ENCODE data around the gene ANKMY1.

Gene ANKMY1

GRCh38 chr2:240557808-240558207 is at the start of gene ANKMY1:
ANKMY1 (minus strand) TSS chr2:240557988; CDS start chr2:240557335, 653 bp downstream.
- DNase-seq: peak in 1 of 14 donors; percentile 31

- no peak for DNase-seq
Observed at GRCh38 chr2:240605867-240606743, 48.3 kb upstream of the ANKMY1 start.

- DNase-seq: no peak
Observed at GRCh38 chr2:240604939-240605716, 47.3 kb upstream of the ANKMY1 start.

GRCh38 chr2:240604291-240604938 is 46.6 kb upstream of the ANKMY1 start:
- peak in 13 of 14 donors; percentile 13 to 83 (median 67) for DNase-seq

- no peak for DNase-seq
Observed at GRCh38 chr2:240603846-240604245, 46.1 kb upstream of the ANKMY1 start.

GRCh38 chr2:240603081-240603835 is 45.5 kb upstream of the ANKMY1 start:
- no peak for DNase-seq

GRCh38 chr2:240602266-240603050 is 44.7 kb upstream of the ANKMY1 start:
- DNase-seq: no peak

GRCh38 chr2:240601831-240602160 is 44.0 kb upstream of the ANKMY1 start:
- DNase-seq: no peak

GRCh38 chr2:240601061-240601830 is 43.5 kb upstream of the ANKMY1 start:
- DNase-seq: no peak

GRCh38 chr2:240600451-240600961 is 42.7 kb upstream of the ANKMY1 start:
- DNase-seq: no peak

- DNase-seq: no peak
Observed at GRCh38 chr2:240599141-240599583, 41.4 kb upstream of the ANKMY1 start.

- DNase-seq: no peak
Observed at GRCh38 chr2:240598311-240598911, 40.6 kb upstream of the ANKMY1 start.

GRCh38 chr2:240597419-240598181 is 39.8 kb upstream of the ANKMY1 start:
- DNase-seq: no peak

GRCh38 chr2:240597054-240597418 is 39.2 kb upstream of the ANKMY1 start:
- DNase-seq: no peak

- DNase-seq: peak in 11 of 14 donors; percentile 17 to 90 (median 70)
Observed at GRCh38 chr2:240596491-240596931, 38.7 kb upstream of the ANKMY1 start.

- DNase-seq: no peak
Observed at GRCh38 chr2:240596080-240596460, 38.3 kb upstream of the ANKMY1 start.

GRCh38 chr2:240595381-240596079 is 37.7 kb upstream of the ANKMY1 start:
- peak in 3 of 14 donors; percentile 16 to 48 (median 29) for DNase-seq
